ENCODE results near the gene TBCK. TPM values are rescaled to one million over a fixed set of nuclear protein-coding genes. Genes with fewer than 3 reads are reported as not detected.

TBCK gene
- polyA plus RNA-seq, 1 of the 3 experiments (the other 2 are of a cell fraction), result 14.6 TPM

GRCh38 chr4:105991726-105992125 lies 324.3 kb downstream of the TBCK start:
- Histone ChIP-seq H3K27me3 (ENCODE audit: insufficient read depth) (no peaks in the 10 kb centered on the region), H2AFZ (ENCODE audit: low read depth) (no peak overlapping the region), H3K9me2 (no peaks in the 10 kb centered on the region), H3F3A (replicated peaks; ENCODE audit: insufficient read depth) (no peaks in the 10 kb centered on the region), H4K20me1 (ENCODE audit: insufficient read depth) (no peaks in the 10 kb centered on the region), H3K9ac (no peak overlapping the region), H3K4me2 (no peak overlapping the region), H3K79me2 (ENCODE audit: insufficient read depth) (no peaks in the 10 kb centered on the region), H3K4me1 (ENCODE audit: control insufficient read depth in 1 of 2, insufficient read depth in 2 of 2, low read depth in 1 of 2, low read length in 1 of 2) (peaks cover 0 to 20% of the 10 kb centered on the region in 2 experiments; a peak in 2 of 4 replicates), H3K4me3 (ENCODE audit: low read depth in 2 of 2, low read length in 1 of 2) (no peak overlapping the region), H3K27ac (ENCODE audit: low read depth in 2 of 2, low read length in 1 of 2) (no peak overlapping the region), H3K9me3 (no peaks in the 10 kb centered on the region), H3K36me3 (replicated peaks in 1 of 2; ENCODE audit: control insufficient read depth in 1 of 2, insufficient read depth in 2 of 2, low read length in 1 of 2) (no peaks in the 10 kb centered on the region)
- WGBS (ENCODE audit: low lambda C conversion rate), result 82% methylated on average over 8 of the region's 8 CpGs
- no peak for DNase-seq
- TF ChIP-seq CTCF (IDR thresholded peaks at IDR 0.05), result no peak
- no peak for TF ChIP-seq GABPA (IDR thresholded peaks at IDR 0.05; ENCODE audit: low read depth)
- no peak for TF ChIP-seq GATA2 (CRISPR knock-in tag; IDR thresholded peaks at IDR 0.05)
- TF ChIP-seq USF2 (IDR thresholded peaks at IDR 0.05; ENCODE audit: borderline replicate concordance, low read depth, low read length), result no peak
- no peak for TF ChIP-seq FOXJ3 (CRISPR knock-in tag; IDR thresholded peaks at IDR 0.05)
- TF ChIP-seq ELF1 (IDR thresholded peaks at IDR 0.05), result no peak
- no peak for TF ChIP-seq POLR2AphosphoS5 (IDR thresholded peaks at IDR 0.05; ENCODE audit: low read depth, low read length)
- TF ChIP-seq YY1 (IDR thresholded peaks at IDR 0.05; ENCODE audit: low read depth), result no peak
- no peak for TF ChIP-seq TAF1 (IDR thresholded peaks at IDR 0.05; ENCODE audit: borderline replicate concordance, low read depth, low read length)
- TF ChIP-seq RXRA (IDR thresholded peaks at IDR 0.05; ENCODE audit: borderline replicate concordance, low read depth), result no peak
- TF ChIP-seq FOXM1 (IDR thresholded peaks at IDR 0.05; ENCODE audit: low read depth), result no peak
- no peak for TF ChIP-seq RAD21 (IDR thresholded peaks at IDR 0.05; ENCODE audit: low read length)
- TF ChIP-seq MEF2A (IDR thresholded peaks at IDR 0.05; ENCODE audit: borderline replicate concordance, low read depth), result no peak
- TF ChIP-seq PBX3 (IDR thresholded peaks at IDR 0.05), result no peak
- TF ChIP-seq EP300 (IDR thresholded peaks at IDR 0.05; ENCODE audit: borderline replicate concordance in 1 of 2, low read depth in 1 of 2, low read length in 1 of 2), result no peak
- no peak for TF ChIP-seq REST (IDR thresholded peaks at IDR 0.05; ENCODE audit: low read depth, low read length)
- TF ChIP-seq NRF1 (IDR thresholded peaks at IDR 0.05; ENCODE audit: low read depth, low read length), result no peak
- no peak for TF ChIP-seq USF1 (IDR thresholded peaks at IDR 0.05; ENCODE audit: borderline replicate concordance, low read depth)
- TF ChIP-seq RFX5 (IDR thresholded peaks at IDR 0.05; ENCODE audit: low read length), result no peak
- no peak for TF ChIP-seq SMC3 (IDR thresholded peaks at IDR 0.05; ENCODE audit: low read depth, low read length)
- CTCF ChIA-PET, result interaction anchor here (1.0 kb wide), 1 partner anchor 18 kb away, joined by 3 read pairs; no protein-coding TSS in a partner anchor
- POLR2A ChIA-PET, result no interaction called here

Data from SK-N-SH (cell line).